Body of pancreas (tissue), 4 donors: Measurements from ENCODE around the gene TTLL11. TPM values are rescaled to one million over a fixed set of nuclear protein-coding genes. Genes with fewer than 3 reads are reported as not detected.

Experiments used
- ATAC-seq: fragments of 150-250 bp; one replicate; pipeline ENCODE4 v1.9.1; 2016
- DNase-seq, 4 donors: peaks; one replicate each; pipeline ENCODE4 v3.0.0-alpha.2; 2019
- H3K27ac ChIP-seq, 4 donors: fragments of 200-600 bp; sonication (generic); 1 replicate in 3 of 4; 2 replicates in 1 of 4; pipeline versions ENCODE4 v1.5.1 to v1.6.1; 2016 to 2019; ENCODE audit warnings: mild to moderate bottlenecking in 1 of 4, mixed read lengths in 1 of 4, moderate library complexity in 1 of 4
- H3K27me3 ChIP-seq, 2 donors: fragments of 200-600 bp; sonication (generic); one replicate each; pipeline ENCODE4 v1.6.0; 2016; ENCODE audit warnings: mild to moderate bottlenecking in 1 of 2
- H3K36me3 ChIP-seq, 2 donors: fragments of 200-600 bp; sonication (generic); replicated peaks in 1 of 2; 2 replicates each; pipeline ENCODE4 v1.5.1; 2016; ENCODE audit warnings: low read depth in 2 of 2; ENCODE audit not compliant: insufficient read depth in 1 of 2
- H3K4me1 ChIP-seq: fragments of 200-600 bp; sonication (generic); one replicate; pipeline ENCODE4 v1.6.0; 2016
- H3K4me3 ChIP-seq, 2 donors: fragments of 200-600 bp; sonication (generic); 1 replicate in 1 of 2; 2 replicates in 1 of 2; pipeline ENCODE4 v1.5.1; 2016 to 2019
- H3K9me3 ChIP-seq, 3 donors: fragments of 200-600 bp; sonication (generic); 1 replicate in 2 of 3; 2 replicates in 1 of 3; pipeline ENCODE4 v1.5.1; 2016
- CTCF ChIP-seq, 7 experiments: fragments of 450-650 bp in 4 of 7; fragments of 200-600 bp in 3 of 7; sonication (generic) in 3 of 7; IDR thresholded peaks; one replicate each; pipeline ENCODE4 v1.5.1; 2016 to 2019; ENCODE audit warnings: antibody characterized with exemption in 7 of 7
- POLR2A ChIP-seq, 3 donors: fragments of 450-650 bp; IDR thresholded peaks; one replicate each; pipeline ENCODE4 v1.6.1; 2016; ENCODE audit warnings: antibody characterized with exemption in 3 of 3, mild to moderate bottlenecking in 2 of 3
- WGBS, 2 donors: methylation state at CpG; one replicate each; pipeline ENCODE4 v1.1.5; 2017; 5-methylcytosine and 5-hydroxymethylcytosine counted together
- intact Hi-C: fragments of 100-400 bp; cut with DNase I; formaldehyde crosslinking; loops from one replicate; pipeline ENCODE4 v1.15.1; 2023
- total RNA-seq, 2 donors: library from RNA; depleted of rRNA; stranded (reverse); fragments of >200 nt; gene quantifications; one replicate each; pipeline ENCODE4 v1.1.0, GENCODE V29; 2016

TTLL11 gene
- total RNA-seq, 2 donors from 2014 or later: 14.5 to 16.8 TPM

GRCh38 chr9:121942866-121943382 lies 150.2 kb downstream of the TTLL11 start:
- WGBS, 2 donors: 92 to 95% methylated on average over 15 of the region's 15 CpGs

GRCh38 chr9:121942313-121942712 lies 150.8 kb downstream of the TTLL11 start:
- H3K27ac ChIP-seq: no peak overlapping the region
- no peaks in the 10 kb centered on the region for H3K36me3 ChIP-seq
- H3K4me1 ChIP-seq: no peaks in the 10 kb centered on the region
- DNase-seq (no peak), ATAC-seq (no peak)
- TF ChIP-seq CTCF (IDR thresholded peaks at IDR 0.05) (no peak), POLR2A (IDR thresholded peaks at IDR 0.05) (no peak)
- no peaks in the 10 kb centered on the region for H3K27me3 ChIP-seq
- no peak overlapping the region for H3K4me3 ChIP-seq
- 91 to 92% methylated on average over 7 of the region's 7 CpGs for WGBS, 2 donors
- intact Hi-C loops: no loop called here
- H3K9me3 ChIP-seq: no peaks in the 10 kb centered on the region

More at GRCh38 chr9:121942866-121943382, 150.2 kb downstream of the TTLL11 start:
- ATAC-seq: no peak
- TF ChIP-seq POLR2A (IDR thresholded peaks at IDR 0.05) (no peak), CTCF (IDR thresholded peaks at IDR 0.05) (no peak)
- Histone ChIP-seq H3K4me1 (no peaks in the 10 kb centered on the region), H3K4me3 (no peak overlapping the region), H3K27ac (no peak overlapping the region), H3K36me3 (no peaks in the 10 kb centered on the region), H3K27me3 (no peaks in the 10 kb centered on the region), H3K9me3 (no peaks in the 10 kb centered on the region)
- intact Hi-C loops: no loop called here
- no peak for DNase-seq

- no peak for DNase-seq
- no peak overlapping the region for H3K27ac ChIP-seq
- no peaks in the 10 kb centered on the region for H3K4me1 ChIP-seq
- no peak for ATAC-seq
- no peaks in the 10 kb centered on the region for H3K27me3 ChIP-seq
- TF ChIP-seq CTCF (IDR thresholded peaks at IDR 0.05): no peak
- no peaks in the 10 kb centered on the region for H3K9me3 ChIP-seq
- 85 to 86% methylated on average over 10 of the region's 10 CpGs for WGBS, 2 donors
- intact Hi-C loops: no loop called here
- H3K36me3 ChIP-seq: no peaks in the 10 kb centered on the region
- H3K4me3 ChIP-seq: no peak overlapping the region
Measured at GRCh38 chr9:121939643-121940042, 153.5 kb downstream of the TTLL11 start.

- no peaks in the 10 kb centered on the region for H3K9me3 ChIP-seq
- 38 to 70% methylated on average over 3 of the region's 3 CpGs for WGBS, 2 donors
- H3K4me1 ChIP-seq: no peaks in the 10 kb centered on the region
- no peak for DNase-seq
- ATAC-seq: no peak
- H3K36me3 ChIP-seq: no peaks in the 10 kb centered on the region
- no peak for TF ChIP-seq POLR2A (IDR thresholded peaks at IDR 0.05)
- no peak for TF ChIP-seq CTCF (IDR thresholded peaks at IDR 0.05)
- H3K27ac ChIP-seq: no peak overlapping the region
- no peak overlapping the region for H3K4me3 ChIP-seq
- H3K27me3 ChIP-seq: no peaks in the 10 kb centered on the region
- intact Hi-C loops: no loop called here
Measured at GRCh38 chr9:121938621-121939020, 154.5 kb downstream of the TTLL11 start.

- TF ChIP-seq POLR2A (IDR thresholded peaks at IDR 0.05): no peak
- TF ChIP-seq CTCF (IDR thresholded peaks at IDR 0.05): no peak
- intact Hi-C loops: no loop called here
- H3K36me3 ChIP-seq: no peaks in the 10 kb centered on the region
- no peak for DNase-seq
- ATAC-seq: no peak
- no peaks in the 10 kb centered on the region for H3K9me3 ChIP-seq
- no peaks in the 10 kb centered on the region for H3K27me3 ChIP-seq
- no peaks in the 10 kb centered on the region for H3K4me1 ChIP-seq
- H3K4me3 ChIP-seq: no peak overlapping the region
- no peak overlapping the region for H3K27ac ChIP-seq
- 66 to 82% methylated on average over 2 of the region's 2 CpGs for WGBS, 2 donors
Measured at GRCh38 chr9:121937240-121937639, 155.9 kb downstream of the TTLL11 start.
